Subcutaneous abdominal adipose tissue (tissue), 5 donors: ENCODE measurements around the gene CMSS1.
A peak's percentile ranks its signal among the peaks of the same experiment; 100 is the strongest.

Experiments used
- H3K27ac ChIP-seq: one replicate; pipeline ENCODE4 v1.7.0; 2013; ENCODE audit warnings: low read depth, mild to moderate bottlenecking, inconsistent platforms, low read length, moderate library complexity
- H3K27me3 ChIP-seq, 5 donors: one replicate each; pipeline ENCODE4 v1.7.0; 2013; ENCODE audit warnings: low read length in 5 of 5, inconsistent platforms in 1 of 5; ENCODE audit not compliant: control insufficient read depth in 5 of 5, insufficient read depth in 4 of 5
- H3K36me3 ChIP-seq, 5 donors: one replicate each; pipeline ENCODE4 v1.7.0; 2013; ENCODE audit warnings: low read length in 5 of 5; ENCODE audit not compliant: control insufficient read depth in 5 of 5, insufficient read depth in 5 of 5
- H3K4me1 ChIP-seq, 5 donors: one replicate each; pipeline ENCODE4 v1.7.0; 2013; ENCODE audit warnings: low read length in 5 of 5, mild to moderate bottlenecking in 3 of 5, moderate library complexity in 1 of 5; ENCODE audit not compliant: control insufficient read depth in 5 of 5, insufficient read depth in 5 of 5
- H3K4me3 ChIP-seq, 5 donors: one replicate each; pipeline ENCODE4 v1.7.0; 2013; ENCODE audit warnings: low read length in 5 of 5, low read depth in 1 of 5
- H3K9ac ChIP-seq, 5 donors: one replicate each; pipeline ENCODE4 v1.7.0; 2013; ENCODE audit warnings: low read length in 5 of 5, mild to moderate bottlenecking in 4 of 5, moderate library complexity in 3 of 5
- H3K9me3 ChIP-seq, 5 donors: one replicate each; pipeline ENCODE4 v1.7.0; 2013; ENCODE audit warnings: low read length in 5 of 5; ENCODE audit not compliant: control insufficient read depth in 5 of 5
- donor health status: healthy.
- donor health status: healthy.
- donor health status: healthy.
- donor health status: healthy.
- donor health status: healthy.

Gene CMSS1

DNA sequence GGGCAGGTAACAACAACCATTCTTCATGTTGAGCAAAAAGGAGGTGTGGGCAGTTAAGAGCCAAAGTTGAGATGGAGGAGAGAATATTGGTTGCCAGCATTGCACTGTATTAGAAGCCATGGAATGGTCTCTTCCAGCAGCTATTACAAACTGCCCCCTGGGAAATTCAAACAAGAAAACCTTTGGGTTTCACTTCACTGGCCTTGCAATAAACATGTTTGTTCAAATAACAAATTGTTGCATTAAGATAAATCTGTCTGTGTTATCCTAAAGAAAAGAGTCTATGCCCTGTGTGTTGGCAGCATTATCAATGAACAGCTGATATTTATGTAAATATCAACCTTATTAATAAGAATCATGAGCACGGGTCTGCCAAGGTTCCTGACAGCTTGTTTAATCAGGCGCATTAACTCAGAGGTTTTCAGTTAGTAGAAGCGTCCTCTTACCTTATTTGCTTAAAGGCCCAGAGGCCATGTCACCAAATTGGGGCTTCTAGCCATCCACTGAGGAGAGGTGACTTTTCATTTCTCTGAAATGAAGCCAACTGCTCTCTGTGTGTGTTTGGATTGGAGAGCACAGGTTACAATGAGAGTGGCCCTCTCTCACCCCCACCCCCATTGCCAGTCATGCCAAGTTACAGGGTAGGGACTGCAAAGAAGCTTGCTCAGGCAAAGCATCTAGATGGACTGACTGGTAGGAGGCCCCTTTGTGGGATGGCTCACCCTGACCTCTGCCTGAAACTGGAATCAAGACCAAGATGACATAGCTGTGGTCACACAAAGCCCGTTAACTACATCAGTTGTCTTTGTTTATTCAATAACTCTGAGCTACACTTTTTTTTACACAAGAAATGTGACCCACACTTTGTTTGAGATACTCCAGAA lies 286.1 kb downstream of the CMSS1 start:
- Histone ChIP-seq H3K4me1 (peaks cover 3 to 44% (median 26%) of the 10 kb centered on the region in 5 donors), H3K4me3 (no peak overlapping the region), H3K27ac (no peak overlapping the region), H3K9me3 (no peaks in the 10 kb centered on the region), H3K36me3 (no peaks in the 10 kb centered on the region), H3K9ac (no peak overlapping the region), H3K27me3 (no peaks in the 10 kb centered on the region)

DNA sequence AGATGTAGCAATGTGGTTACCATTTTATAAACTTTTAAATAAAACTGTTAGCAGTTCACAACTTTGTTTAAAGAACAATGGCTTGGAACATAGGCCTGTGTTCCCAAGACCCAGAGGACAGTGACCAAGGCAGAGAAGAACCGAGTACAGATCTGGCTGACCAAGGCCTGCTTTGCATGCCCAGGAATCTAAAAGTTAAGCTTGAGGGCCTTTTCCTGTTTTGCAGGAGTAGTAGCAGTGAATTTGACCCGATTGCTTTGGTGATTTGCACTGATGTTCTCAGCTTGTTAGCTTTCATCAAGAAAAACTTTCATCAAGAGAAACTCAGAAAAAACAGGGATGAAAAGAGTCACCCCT lies 286.8 kb downstream of the CMSS1 start:
- peaks cover 3 to 42% (median 26%) of the 10 kb centered on the region in 5 donors for H3K4me1 ChIP-seq
- H3K27me3 ChIP-seq, result no peaks in the 10 kb centered on the region
- no peak overlapping the region for H3K4me3 ChIP-seq
- H3K36me3 ChIP-seq, result no peaks in the 10 kb centered on the region
- H3K9me3 ChIP-seq, result no peaks in the 10 kb centered on the region
- H3K9ac ChIP-seq, result no peak overlapping the region
- no peak overlapping the region for H3K27ac ChIP-seq

DNA sequence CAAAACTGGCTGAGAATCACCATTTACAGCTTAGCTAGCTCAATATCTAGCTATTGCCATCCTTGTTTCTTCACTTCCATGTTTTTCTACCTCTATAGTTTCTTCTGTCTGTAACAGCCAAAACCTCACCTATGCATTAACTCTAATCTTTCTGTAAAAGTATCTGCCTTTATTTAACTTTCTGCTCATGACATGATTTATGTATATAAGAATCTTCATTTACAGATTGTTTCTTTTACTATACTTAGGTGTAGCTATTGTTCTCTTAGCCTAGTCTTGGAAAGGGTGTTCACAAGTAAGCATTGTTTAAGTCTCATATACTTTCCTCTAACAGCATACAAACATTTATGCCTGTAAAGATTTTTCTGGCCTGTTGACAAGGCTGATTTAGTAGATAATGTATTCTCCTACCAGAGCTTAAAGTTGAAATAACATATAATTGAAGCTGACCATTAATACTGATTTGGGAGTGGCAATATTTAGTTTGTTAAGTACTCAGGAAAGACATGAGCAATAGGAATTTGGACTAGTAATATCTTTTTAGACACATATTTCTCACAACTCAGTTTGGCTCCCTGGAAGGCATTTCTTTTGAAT lies 287.3 kb downstream of the CMSS1 start:
- Histone ChIP-seq H3K4me3 (no peak overlapping the region), H3K36me3 (no peaks in the 10 kb centered on the region), H3K9ac (no peak overlapping the region), H3K27ac (peak overlapping the region; percentile 49), H3K9me3 (no peaks in the 10 kb centered on the region), H3K27me3 (no peaks in the 10 kb centered on the region), H3K4me1 (peaks cover 3 to 42% (median 26%) of the 10 kb centered on the region in 5 donors)

DNA sequence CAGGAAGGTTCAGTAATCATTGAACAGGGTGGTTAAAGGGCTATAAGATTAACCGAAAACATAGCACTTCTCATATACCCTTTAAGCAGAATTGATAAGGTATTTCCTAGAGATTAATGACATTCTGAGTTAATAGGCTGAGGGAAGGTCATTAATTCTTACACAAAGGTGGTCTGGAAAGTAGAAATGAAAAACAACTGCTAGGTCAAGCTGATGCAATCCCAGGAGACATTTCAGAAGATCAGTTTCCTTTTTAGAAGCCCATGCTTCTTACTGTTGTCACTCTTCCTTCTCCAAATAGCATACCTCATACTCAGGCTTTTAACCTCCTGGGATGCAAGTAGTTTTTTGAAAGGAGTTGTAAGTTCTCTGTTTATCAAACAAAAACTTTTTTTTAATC lies 287.8 kb downstream of the CMSS1 start:
- H3K9ac ChIP-seq, result no peak overlapping the region
- H3K27ac ChIP-seq, result peak overlapping the region; percentile 49
- no peaks in the 10 kb centered on the region for H3K9me3 ChIP-seq
- no peaks in the 10 kb centered on the region for H3K36me3 ChIP-seq
- no peak overlapping the region for H3K4me3 ChIP-seq
- peaks cover 3 to 42% (median 26%) of the 10 kb centered on the region in 5 donors for H3K4me1 ChIP-seq
- no peaks in the 10 kb centered on the region for H3K27me3 ChIP-seq

DNA sequence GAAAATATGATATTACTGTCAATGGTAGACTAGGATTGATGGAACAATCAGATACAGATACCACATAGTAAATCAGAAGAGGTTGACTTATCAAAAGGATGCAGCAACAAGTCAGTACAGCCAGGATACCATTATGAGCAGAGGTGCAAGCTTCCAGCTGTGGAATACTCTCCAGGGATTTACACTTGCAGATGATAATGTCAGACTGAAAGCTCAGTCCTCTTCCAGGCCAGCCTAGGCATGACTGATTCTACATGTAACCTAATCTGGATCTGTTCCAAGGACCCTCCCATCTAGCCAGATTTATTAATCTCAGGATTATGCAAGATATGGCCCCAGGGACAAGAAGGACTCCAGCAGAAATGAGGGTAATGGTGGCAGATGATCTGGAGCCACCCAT lies 288.4 kb downstream of the CMSS1 start:
- no peak overlapping the region for H3K27ac ChIP-seq
- no peaks in the 10 kb centered on the region for H3K36me3 ChIP-seq
- no peak overlapping the region for H3K9ac ChIP-seq
- H3K4me1 ChIP-seq, result peaks cover 3 to 42% (median 26%) of the 10 kb centered on the region in 5 donors
- H3K27me3 ChIP-seq, result no peaks in the 10 kb centered on the region
- H3K4me3 ChIP-seq, result no peak overlapping the region
- no peaks in the 10 kb centered on the region for H3K9me3 ChIP-seq

DNA sequence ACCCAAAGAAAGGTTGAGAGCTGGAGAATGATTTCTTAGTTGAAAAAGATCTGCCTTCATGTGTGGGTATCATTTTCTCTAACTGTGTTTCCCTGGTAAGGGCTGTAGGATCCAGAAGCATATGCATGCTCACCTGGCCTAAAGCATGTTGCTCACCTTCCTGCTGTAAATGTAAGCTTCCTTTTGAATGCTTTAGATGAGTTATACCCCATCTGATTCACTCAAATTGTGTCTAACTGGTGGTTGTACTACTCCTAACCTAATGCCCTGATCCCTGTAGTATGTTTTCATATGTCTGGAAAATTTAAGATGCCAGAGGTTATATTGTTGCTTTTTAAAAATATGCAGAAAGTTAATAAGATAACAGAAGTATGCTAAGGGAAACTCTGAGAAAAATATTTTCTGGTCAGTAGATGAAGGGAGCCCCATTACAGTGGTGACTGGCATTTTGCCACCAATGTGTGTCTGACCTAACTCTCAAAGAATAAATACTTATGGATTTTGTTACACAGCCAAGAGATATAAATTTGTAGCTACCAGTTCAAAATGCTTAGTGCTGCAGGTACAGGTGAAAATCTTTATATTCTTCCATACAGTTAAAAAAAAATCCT lies 289.0 kb downstream of the CMSS1 start:
- Histone ChIP-seq H3K27ac (no peak overlapping the region), H3K9ac (no peak overlapping the region), H3K4me1 (peaks cover 3 to 42% (median 26%) of the 10 kb centered on the region in 5 donors), H3K4me3 (no peak overlapping the region), H3K36me3 (no peaks in the 10 kb centered on the region), H3K27me3 (no peaks in the 10 kb centered on the region), H3K9me3 (no peaks in the 10 kb centered on the region)

DNA sequence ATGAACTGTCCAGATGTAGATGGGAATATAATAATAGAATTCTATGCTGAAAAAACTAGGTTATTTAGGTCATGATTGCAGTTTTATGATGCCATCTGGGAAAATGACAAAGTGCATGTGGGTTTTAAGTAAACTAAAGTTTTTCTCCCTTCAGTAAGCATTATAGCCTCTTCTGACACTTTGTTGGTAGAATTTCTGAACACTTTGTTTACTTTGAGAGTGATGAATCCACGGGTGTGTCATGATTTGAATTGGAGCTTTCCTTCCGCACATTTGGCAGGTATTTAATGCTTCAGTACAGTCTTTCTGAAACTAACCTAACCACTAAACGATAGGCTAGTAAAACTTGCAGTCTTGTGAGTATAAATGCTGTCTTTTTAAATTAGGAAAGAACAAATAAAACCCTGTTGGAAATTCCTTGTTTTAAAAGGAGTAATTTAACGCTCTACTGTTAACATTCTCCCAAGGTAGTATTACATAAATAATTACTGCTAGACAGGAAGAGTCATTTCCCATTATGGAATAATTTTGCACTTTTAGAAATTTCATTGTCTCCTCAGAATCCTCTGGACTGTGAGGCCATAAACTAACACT lies 289.7 kb downstream of the CMSS1 start:
- no peaks in the 10 kb centered on the region for H3K36me3 ChIP-seq
- peaks cover 3 to 42% (median 26%) of the 10 kb centered on the region in 5 donors for H3K4me1 ChIP-seq
- no peak overlapping the region for H3K4me3 ChIP-seq
- no peaks in the 10 kb centered on the region for H3K9me3 ChIP-seq
- no peaks in the 10 kb centered on the region for H3K27me3 ChIP-seq
- no peak overlapping the region for H3K9ac ChIP-seq
- no peak overlapping the region for H3K27ac ChIP-seq

DNA sequence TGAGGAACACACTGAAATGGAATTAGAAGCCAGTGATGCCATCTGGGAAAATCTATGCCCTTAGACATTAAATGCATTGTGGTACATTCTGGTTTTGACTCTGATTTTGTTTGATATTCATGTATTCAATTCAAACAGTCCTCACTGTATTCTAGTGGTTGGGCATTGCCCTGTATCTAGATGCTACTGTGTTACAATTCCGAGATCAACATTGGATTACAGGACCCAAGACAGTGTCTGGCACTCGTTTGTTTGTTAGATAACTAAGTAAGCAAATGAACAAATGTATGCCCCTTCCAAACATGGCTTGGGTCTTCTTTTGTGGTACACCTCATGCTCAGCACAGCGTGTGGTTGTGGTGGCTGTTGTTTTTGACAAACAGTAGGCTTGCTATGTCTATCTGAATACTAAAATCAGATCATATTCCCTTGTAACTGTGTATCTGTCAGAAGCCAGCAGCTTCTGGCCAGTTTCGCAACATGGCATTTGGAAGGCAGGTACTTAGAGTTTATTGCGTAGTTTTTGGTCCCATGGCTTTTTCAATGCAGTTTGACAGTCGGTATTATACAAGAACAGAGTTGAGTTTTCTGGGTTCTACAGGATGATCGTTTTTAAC lies 290.9 kb downstream of the CMSS1 start:
- H3K9me3 ChIP-seq, result no peaks in the 10 kb centered on the region
- H3K9ac ChIP-seq, result no peak overlapping the region
- no peak overlapping the region for H3K4me3 ChIP-seq
- H3K36me3 ChIP-seq, result no peaks in the 10 kb centered on the region
- peaks cover 3 to 30% (median 15%) of the 10 kb centered on the region in 5 donors for H3K4me1 ChIP-seq
- H3K27ac ChIP-seq, result no peak overlapping the region
- H3K27me3 ChIP-seq, result no peaks in the 10 kb centered on the region

DNA sequence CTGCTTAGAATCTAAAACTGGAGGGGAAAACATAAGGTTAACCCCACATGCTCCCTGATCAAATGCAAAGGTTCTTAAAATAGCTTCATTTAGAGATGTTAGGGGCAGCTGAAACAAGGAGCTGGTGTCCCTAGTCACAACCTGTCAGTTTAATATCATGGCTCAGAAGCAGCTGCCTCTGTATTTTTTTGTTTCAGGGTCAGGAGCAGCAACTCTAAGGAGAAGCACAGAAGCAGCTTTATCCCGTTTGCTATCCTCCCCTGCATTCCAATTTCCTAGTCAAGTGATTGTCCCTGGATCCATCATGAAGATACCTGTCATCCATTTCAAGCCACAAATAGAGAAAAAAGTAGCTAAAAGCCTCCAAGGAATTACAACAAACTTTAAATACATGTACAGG lies 292.5 kb downstream of the CMSS1 start:
- Histone ChIP-seq H3K27ac (no peak overlapping the region), H3K4me1 (peaks cover 3 to 24% (median 15%) of the 10 kb centered on the region in 5 donors), H3K9ac (no peak overlapping the region), H3K36me3 (no peaks in the 10 kb centered on the region), H3K27me3 (no peaks in the 10 kb centered on the region), H3K9me3 (no peaks in the 10 kb centered on the region), H3K4me3 (no peak overlapping the region)
